HL-60/S4 (cell line): ENCODE data around the gene COX8C.
"Not testable (repeated sequence)": the region's sequence is repeated elsewhere in the genome, so short reads cannot be mapped to it uniquely, and the experiment has no call there.

Experiments
- in situ Hi-C: fragments of 300-500 bp; cut with MboI; formaldehyde crosslinking; loops from 2 replicates; pipeline ENCODE4 v1.14.3; 2022; ENCODE audit warnings: low sequenced_read_pairs

The COX8C gene

DNA sequence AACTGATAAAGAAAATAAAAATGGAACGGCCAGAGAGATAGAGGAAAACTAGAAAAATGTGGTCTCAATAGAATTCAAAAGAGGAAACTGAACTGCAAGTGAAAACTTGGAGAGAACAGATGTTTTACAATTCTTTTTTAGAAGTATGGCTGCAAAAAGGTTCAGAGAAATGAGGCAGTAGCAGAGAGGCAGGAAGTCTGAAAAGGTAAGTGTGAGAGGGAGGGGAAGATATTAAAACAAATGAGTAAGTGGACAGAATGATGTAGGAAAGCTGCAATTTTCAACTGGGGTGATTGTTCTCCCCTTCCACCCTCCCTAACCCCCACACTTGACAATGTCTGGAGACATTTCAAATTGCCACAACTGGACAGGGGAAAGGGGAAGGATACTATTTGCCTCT is 27.0 kb upstream of the COX8C start:
- in situ Hi-C loops = no loop called here

DNA sequence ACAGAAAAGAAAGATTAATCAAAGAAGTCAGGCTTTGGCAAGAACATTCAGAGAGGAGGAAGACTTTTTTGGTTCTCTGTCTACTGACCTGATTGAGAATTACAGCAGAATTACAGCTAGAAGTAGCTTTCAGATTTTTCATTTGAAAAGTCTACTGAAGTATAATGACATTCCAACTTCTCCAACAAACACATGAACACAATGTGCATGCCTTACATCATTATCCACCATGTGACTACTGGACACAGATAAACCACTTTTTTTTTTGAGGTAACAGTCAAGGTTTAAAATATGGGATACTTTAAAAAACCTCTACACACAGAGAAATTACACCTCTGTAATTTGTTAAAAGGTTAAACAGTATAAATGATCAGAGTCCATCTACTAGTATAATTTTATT is 26.5 kb upstream of the COX8C start:
- in situ Hi-C loops = no loop called here

DNA sequence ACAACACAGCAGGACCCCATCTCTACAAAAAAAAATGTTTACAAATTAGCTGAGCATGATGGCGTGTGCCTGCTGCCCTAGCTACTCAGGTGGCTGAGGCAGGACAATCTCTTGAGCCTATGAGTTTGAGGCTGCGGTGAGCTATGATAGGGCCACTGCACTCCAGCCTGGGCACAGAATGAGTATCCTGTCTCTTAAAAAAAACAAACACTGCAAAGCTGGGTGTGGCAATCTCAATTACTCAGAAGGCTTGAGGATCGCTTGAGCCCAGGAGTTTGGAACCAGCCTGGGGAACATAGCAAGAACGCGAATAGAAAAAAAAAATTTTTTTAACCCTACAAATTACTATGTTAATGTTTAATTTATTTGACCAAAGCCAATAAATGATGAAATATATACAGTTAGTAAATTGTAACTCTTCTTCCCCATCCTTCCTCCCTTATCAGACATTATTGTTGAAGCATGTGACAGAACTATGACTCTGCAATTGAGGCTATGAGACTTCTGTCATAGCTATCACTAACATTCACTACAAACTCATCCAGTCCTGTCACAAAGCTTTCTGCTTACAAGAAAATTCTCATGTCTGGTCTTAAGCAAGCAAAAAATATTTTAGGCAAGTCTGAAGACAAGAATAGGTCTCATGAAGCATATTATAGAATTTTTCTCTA is 23.9 kb upstream of the COX8C start:
- in situ Hi-C loops = no loop called here

DNA sequence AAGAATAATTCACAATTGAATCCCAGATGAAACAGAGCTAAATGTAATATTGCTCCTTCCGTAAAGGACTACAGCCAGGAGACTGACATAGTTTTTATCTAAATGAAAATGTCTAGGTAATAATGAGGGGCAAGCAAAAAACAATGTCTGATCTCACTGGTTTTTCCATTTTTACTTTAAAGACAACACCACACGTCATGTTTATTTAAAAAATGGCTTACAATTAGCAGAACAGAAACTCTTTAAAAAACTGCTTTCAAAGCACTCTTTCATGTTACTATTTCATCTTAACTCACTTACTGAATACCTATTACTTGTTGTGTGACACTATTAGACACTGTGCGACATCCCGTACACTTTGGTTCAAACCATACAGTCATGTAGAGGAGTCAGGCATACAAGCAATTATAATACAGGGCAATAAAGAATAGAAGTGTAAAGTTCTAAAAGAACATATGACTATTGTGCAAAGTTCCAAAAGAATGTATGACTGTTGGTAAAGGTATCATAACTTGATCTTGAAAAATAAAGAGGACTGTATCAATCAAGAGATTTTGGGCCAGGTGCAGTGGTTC is 23.3 kb upstream of the COX8C start:
- in situ Hi-C loops = no loop called here

DNA sequence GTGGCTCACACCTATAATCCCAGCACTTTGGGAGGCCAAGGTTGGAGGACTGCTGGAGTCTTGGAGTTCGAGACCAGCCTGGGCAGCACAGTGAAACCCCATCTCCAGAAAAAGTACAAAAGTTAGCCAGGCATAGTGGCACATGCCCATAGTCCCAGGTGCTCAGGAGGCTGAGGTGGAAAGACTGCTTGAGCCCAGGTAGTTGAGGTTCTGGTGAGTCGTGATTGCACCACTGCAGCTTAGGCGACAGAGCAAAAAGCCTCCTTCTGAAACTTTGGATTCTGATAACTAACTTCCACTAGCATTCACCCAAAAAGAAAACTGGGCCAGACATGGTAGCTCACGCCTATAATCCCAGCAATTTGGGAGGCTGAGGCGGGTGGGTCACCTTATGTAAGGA is 20.8 kb upstream of the COX8C start:
- in situ Hi-C loops = no loop called here

DNA sequence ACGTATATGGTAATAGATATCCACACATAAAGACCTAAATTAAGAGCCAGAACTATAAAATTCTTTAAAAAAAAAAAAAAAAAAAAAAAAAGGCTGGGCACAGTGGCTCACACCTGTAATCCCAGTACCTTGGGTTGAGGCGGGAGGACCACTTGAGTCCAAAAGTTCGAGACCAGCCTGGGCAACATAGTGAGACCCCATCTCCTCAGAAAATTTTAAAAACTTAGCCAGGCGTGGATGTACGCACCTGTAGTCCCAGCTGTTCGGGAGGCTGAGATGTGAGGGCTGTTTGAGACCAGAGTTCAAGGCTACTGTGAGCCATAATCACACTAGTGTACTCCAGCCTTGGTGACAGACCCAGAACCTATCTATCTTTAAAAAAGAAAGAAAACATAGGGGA is 18.4 kb upstream of the COX8C start:
- in situ Hi-C loops = no loop called here

DNA sequence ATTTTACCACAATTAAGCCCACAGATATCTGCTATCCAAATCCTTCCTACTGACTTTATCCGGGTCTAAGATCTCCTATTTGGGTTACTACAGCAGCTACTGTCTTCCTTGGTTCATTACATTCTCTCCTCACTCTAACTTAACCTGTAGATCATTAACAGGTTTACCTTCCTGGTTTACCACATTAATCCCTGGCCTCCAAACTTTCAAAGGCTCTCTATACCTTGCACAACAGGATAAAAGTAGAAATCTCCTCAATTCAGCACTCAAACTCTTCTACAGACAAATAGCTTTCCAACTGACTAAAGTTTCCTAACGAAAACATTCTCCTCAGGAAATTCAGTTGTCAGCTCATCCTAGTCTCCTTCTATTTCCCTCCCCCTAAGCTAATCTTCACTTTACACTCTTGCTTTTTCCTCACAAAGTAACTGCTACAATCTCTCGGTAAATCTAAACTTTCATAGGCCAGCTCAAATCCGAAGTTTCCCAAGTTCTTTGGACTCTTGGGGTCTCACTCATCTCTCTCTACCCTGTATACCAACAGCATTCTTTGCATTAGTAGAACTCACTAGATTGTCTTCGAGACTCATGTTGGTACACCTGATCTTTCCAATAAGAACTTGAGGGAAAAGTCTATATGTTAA is 16.9 kb upstream of the COX8C start:
- in situ Hi-C loops = no loop called here

DNA sequence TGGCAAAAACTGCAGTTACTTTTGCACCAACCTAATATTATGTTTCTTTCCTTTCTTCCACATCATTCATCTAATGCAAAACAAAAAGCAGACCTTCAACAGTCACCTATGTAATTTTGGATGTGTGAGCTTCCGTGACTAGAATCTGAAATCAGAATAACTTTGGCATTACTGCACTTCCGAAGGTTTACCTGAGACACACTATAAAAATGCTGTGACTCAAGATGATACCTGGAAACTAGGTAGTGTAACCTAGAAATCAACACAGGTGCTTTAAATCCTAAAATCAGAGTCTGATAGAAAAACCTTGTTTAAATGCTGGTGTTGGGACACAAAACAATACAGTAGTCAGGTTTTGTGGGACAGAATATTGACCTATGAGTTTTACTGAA is 16.4 kb upstream of the COX8C start:
- in situ Hi-C loops = no loop called here

DNA sequence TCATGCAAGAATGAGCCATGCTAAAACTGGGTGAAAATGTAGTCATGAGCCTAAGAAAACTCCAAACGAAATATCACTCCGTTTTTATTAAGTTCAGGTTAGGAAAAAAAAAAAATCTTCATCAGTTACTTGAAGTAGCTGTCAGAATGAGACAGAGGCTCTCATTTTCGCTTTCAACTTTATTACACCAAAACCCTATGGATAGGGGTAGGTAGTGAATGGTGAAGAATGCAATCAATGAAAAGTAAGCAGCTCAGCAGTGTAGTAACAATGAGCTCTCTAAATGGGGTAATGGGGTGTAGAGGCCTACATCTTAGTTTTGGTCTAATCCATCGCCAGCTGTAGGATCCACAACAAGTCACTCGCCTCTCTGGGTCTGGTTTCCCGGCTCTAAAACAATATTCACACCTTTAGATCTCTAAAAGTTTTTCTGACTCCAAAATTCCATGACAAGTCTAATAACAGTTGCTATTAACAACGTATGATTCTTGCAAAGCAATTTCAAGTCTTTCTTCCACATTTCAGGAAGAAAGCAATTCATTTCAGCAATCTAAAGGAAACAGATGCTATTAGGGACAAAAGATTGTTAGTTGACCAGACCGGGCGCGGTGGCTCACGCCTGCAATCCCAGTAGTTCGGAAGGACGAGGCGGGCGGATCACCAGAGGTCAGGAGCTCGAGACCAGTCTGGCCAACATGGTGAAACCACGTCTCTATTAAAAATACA is 15.8 kb upstream of the COX8C start:
- in situ Hi-C loops = no loop called here

DNA sequence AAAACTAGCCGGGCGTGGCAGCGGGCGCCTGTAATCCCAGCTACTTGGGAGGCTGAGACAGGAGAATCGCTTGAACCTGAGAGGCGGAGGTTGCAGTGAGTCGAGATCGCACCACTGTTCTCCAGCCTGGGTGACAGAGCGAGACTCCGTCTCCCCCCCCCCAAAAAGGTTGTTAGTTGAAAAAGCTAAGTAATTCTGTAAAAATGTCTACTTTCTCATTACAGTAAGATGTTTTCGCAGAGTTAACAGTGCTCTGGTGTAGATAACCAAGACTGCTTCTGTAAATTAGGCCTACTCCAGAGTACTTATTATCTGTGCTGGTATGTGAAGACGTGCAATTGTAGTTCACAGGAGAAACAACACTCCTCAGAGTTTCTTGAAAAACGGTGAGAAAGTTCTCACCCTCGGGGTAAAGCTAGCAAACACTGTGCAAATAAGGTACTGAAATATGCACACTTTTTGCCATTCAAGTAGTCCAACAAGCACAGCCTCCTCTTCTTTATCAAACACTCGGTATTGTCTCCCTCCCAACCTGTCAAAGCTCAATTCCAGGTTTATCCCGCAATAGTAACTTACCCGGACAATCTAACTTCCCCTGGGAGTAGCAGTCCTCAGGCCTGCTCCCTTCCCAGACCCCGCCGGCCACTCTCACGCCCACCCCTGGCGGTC is 15.1 kb upstream of the COX8C start:
- in situ Hi-C loops = no loop called here

DNA sequence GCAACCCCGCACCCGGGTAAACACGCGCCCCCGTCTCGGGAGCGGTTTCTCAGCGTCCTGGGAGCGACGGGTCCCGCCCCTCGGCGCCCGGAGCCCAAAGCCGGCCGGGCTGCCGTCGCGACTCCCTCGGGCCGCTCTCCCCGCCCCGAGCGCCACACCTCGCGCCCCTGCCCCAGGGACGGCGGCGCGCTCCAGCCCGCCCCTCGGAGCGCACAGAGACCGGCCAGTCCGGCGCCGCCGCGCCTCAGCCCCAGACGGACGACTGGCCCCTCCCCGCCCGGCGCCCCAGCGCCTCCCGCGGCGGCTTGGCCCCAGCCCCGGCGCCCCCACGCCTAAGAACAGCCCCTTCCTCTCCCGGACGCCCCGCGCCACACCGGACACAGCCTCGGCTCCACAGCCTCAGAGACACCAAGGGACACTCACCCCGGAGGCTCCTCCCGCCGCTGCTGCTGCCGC is 14.6 kb upstream of the COX8C start:
- in situ Hi-C loops = no loop called here

DNA sequence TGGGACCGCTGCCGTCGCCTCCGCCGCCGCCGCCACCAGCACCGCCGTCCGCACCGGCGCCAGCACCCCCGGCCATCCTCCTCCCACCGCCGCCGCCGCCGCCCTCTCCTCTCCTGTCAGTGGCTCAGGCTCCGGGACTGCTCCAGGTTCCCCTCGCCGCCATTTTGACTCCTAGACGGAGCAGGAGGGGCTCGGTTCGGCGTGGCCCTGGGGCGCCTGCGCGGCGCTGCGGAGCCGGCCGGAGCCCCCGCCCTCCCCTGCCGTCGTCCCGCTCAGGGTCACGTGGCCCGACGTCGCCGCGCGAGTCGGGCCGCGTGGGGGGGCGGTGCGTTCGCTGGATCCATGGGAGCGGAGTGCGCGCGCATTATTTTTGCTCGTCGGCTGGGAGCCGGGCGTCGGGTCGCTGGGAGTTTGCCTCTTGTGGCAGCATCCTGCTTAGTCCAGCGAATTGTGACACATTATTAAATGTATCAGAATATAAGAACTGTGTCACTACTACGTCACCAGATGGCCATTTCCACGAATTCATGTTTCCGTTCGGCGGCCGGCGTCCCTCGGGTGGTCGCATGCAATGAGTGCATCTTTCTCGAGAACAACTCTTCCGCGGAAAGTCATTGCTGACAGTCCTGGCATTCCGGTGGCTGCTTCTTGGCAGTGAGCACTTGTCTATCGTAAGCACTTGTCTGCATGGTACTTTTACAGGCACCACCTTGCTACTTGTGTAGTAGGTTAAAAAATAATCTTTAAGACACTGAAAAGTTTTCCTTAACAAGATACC is 13.9 kb upstream of the COX8C start, which contains the start of gene BTBD7:
TSS of gene BTBD7 (minus strand) at position 184 of the 778 bp plus-strand sequence. CDS start 36,985 bp downstream, outside the sequence.
- in situ Hi-C loops = no loop called here

DNA sequence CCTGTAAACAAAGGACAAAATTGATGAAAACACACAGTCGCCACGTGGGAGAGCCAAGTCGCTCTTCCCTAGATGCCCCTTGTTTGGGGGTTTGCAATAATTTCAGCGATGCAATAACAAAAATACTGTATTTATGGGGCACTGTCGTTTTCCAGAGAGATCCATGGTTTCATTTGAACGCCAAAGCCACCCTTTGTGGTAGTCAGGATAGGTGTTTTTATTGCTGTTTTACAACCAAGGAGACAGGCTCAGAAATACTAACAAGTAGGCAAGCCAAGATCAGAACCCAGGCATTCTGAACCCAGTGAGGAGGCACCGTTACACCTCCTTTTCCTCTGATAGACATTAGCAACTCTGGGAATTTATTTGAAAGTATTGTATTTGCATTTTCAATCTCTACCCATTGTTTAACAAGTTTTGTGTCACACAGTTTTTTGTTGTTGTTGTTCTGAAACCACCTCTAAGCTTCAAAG is 13.3 kb upstream of the COX8C start:
- in situ Hi-C loops = no loop called here

DNA sequence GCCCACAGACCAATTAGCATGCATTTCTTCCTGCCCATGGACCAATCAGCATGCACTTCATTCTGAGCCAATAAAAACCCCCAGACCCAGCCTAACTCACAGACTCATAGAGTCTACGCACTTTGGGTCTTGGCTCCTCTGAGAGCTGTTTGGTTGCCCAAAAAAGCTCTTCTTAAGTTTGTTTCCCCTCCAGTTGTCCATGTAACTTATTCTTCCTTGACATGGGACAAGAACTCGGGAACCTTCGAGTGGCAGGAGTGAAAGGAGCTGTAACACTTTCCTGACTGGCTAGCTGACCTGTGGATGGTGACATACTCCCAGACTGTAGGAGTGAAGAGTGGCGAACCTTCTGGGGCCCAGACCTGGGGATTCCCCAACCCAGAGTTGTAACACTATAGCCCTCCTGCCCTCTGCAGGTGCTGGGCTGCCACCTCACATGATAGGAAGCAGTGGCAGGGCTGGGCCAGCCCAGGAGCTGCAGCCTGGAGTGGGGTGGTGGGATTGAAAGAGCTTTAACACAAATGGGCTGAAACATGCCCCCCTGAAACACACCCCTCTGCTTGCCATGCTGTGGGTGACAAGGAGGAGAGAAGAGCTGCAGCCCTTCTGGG is 9.7 kb upstream of the COX8C start:
- in situ Hi-C loops = no loop called here

DNA sequence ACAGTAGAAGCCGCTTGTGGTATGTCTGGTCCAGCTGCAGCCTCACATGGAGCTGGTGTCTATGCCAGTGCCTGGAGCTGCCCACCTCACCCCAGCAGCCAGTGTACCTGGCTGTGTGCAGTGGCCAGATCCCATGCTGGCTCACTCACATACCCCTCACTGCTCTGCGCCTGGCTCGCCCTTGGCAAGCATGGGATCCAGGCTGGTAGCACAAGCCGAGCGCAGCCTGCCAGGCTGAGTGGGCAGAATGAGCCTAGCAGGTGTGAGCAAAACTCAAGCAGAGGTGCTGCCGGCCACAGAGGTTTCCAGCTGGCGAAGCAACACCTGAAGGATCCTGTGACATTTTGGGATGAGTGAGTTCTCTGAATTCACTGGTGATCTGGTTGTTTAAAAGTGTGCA is 9.1 kb upstream of the COX8C start:
- in situ Hi-C loops = no loop called here

DNA sequence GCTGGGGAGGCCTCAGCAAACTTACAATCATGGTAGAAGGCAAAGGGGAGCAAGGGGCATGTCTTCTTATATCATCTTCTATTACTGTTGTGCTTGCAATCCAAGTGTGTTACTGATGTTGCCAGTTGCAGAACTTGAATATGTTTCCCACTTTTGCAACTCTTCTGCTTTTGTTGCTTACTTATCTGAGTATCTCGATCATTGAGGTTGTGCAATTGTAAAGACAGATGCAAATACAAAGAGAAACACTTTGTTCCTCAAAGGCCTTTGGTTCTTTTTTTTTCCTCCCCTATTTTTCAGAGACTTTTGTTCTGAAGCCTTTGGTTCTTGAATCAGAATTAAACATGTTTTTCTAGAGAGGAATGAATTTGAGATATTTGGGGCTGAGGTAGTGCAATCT is 3.7 kb upstream of the COX8C start:
- in situ Hi-C loops = no loop called here

DNA sequence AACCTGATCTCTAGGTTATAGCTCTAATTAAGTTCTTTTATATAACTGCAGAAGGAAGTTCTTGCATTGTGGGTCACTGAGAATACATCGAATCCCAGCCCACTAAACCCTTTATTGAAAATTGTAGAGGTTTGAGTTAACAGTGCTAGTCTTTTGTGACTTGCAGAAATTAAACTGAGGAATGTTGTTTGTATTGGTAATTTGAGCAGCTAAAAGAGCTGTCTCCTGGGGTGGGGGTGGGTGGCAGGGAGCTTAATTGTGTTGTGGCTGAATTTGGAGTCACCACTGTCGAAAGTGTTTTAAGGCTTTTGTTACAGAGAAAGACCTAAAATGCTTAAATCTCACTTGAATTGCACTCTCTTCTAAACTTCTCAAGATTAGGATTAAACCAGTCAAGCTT is 3.2 kb upstream of the COX8C start:
- in situ Hi-C loops = no loop called here

DNA sequence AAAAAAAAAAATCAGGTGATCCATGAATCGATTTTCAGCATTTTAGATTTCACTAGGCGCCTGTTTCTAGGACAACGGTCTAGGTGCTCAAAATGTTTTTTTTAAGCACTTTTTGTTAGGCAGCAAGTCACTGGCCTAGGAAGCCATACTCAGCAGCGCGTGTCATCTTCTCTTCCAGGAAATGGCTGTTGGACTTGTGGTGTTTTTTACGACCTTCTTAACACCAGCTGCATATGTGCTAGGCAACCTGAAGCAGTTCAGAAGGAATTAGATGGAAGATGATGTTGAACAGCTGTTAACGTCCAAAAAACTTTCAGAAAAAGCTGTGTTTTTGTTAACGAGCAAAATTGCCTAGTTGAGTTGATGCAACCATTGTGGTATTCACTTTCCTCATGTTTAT is 868 bp downstream of the COX8C start:
- in situ Hi-C loops = no loop called here

DNA sequence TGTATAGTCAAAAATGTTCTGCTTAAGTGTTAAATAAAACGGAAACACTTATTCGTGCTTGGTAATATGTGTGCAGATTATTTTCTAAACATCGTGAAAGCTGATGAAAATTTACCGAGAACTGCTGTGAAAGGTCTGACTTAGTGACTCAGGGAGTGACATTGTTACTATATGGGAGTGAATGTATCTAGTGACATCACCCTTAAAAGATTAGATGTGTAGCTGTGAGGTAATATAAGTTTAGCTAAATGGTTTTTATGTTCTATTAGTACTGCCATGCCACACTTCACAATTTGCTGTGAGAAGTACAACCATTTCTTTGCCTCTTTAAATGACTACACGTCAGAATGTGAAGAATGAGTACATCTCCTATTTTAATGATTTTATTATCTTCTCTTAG is 1.3 kb downstream of the COX8C start:
- in situ Hi-C loops = no loop called here

DNA sequence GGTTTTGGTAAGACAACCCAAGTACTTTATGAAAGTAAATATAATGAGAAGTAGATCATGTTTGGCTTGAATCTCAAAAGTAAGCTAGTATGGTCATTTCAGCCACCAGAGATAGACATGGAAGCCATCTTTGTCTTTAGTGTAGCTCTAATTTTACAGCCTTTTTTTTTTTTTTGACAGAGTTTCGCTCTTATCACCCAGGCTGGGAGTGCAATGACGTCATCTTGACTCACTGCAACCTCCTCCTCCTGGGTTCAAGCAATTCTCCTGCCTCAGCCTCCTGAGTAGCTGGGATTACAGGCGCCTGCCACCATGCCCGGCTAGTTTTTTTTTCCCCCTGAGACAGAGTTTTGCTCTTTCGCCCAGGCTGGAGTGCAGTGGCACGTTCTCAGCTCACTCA is 7.9 kb downstream of the COX8C start:
- in situ Hi-C loops = not testable (repeated sequence)
